Peyer's patch (tissue), 4 donors: ENCODE results near the gene PPID. TPM values are rescaled to one million over a fixed set of nuclear protein-coding genes. Genes with fewer than 3 reads are reported as not detected.
A peak's percentile ranks its signal among the peaks of the same experiment; 100 is the strongest.
"Not testable (repeated sequence)": the region's sequence is repeated elsewhere in the genome, so short reads cannot be mapped to it uniquely, and the experiment has no call there.

Experiments used
- DNase-seq, 3 donors: peaks; one replicate each; pipeline ENCODE4 v3.0.0-alpha.2; 2017 to 2019
- H3K27ac ChIP-seq, 4 donors: fragments of 200-600 bp; sonication (generic); one replicate each; pipeline ENCODE4 v1.5.1; 2016 to 2019
- H3K27me3 ChIP-seq, 2 donors: fragments of 200-600 bp; sonication (generic); one replicate each; pipeline ENCODE4 v1.5.1; 2019
- H3K36me3 ChIP-seq, 3 donors: fragments of 200-600 bp; sonication (generic); one replicate each; pipeline ENCODE4 v1.5.1; 2016 to 2019
- H3K4me1 ChIP-seq, 4 donors: fragments of 200-600 bp; sonication (generic); one replicate each; pipeline ENCODE4 v1.5.1; 2016 to 2019
- H3K4me3 ChIP-seq, 4 donors: fragments of 200-600 bp; sonication (generic); 1 replicate in 3 of 4; 2 replicates in 1 of 4; pipeline ENCODE4 v1.5.1; 2016 to 2019; ENCODE audit warnings: mild to moderate bottlenecking in 1 of 4
- H3K9me3 ChIP-seq, 4 donors: fragments of 200-600 bp; sonication (generic); one replicate each; pipeline ENCODE4 v1.5.1; 2016 to 2019; ENCODE audit warnings: mild to moderate bottlenecking in 1 of 4
- POLR2A ChIP-seq, 2 donors: fragments of 450-650 bp; IDR thresholded peaks; one replicate each; pipeline ENCODE4 v1.5.1; 2017; ENCODE audit warnings: antibody characterized with exemption in 2 of 2, mild to moderate bottlenecking in 2 of 2, moderate library complexity in 2 of 2
- total RNA-seq, 4 donors: library from RNA; depleted of rRNA; stranded (reverse); fragments of >200 nt; gene quantifications; one replicate each; pipeline ENCODE4 v1.1.0, GENCODE V29; 2016
- TF ChIP-seq, protein P1 (sequence below), 6 experiments: fragments of 450-650 bp in 4 of 6; fragments of 200-600 bp in 2 of 6; sonication (generic) in 1 of 6; IDR thresholded peaks; one replicate each; pipeline ENCODE4 v1.5.1; 2017 to 2019; ENCODE audit warnings: antibody characterized with exemption in 6 of 6, mild to moderate bottlenecking in 3 of 6, moderate library complexity in 1 of 6

The PPID gene
- total RNA-seq, 4 donors from 2014 or later, result 21.9 to 60.2 (median 28.3) TPM

DNA sequence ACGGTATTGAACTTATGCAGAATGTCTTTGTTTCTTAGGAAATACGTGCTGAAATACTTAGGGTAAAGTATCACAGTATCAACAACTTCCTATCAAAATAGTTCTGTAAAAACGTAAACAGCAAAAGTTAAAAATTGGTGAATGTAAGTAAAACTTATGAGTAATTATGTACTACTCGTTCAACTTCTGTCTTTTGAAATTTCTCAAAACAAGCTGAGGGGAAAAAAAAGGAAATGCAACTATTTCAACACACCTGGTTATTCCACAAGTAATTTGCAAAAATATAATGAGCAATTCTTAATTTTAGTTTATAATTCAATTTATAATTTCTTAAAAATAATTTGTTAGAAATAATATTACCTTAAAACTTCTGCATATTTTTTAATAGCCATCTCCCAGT, 8.3 kb downstream of the PPID start:
- no peaks in the 10 kb centered on the region for H3K4me1 ChIP-seq
- TF ChIP-seq, protein P1, sequence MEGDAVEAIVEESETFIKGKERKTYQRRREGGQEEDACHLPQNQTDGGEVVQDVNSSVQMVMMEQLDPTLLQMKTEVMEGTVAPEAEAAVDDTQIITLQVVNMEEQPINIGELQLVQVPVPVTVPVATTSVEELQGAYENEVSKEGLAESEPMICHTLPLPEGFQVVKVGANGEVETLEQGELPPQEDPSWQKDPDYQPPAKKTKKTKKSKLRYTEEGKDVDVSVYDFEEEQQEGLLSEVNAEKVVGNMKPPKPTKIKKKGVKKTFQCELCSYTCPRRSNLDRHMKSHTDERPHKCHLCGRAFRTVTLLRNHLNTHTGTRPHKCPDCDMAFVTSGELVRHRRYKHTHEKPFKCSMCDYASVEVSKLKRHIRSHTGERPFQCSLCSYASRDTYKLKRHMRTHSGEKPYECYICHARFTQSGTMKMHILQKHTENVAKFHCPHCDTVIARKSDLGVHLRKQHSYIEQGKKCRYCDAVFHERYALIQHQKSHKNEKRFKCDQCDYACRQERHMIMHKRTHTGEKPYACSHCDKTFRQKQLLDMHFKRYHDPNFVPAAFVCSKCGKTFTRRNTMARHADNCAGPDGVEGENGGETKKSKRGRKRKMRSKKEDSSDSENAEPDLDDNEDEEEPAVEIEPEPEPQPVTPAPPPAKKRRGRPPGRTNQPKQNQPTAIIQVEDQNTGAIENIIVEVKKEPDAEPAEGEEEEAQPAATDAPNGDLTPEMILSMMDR (IDR thresholded peaks at IDR 0.05), result no peak
- no peak for TF ChIP-seq POLR2A (IDR thresholded peaks at IDR 0.05)
- DNase-seq, result no peak
- no peaks in the 10 kb centered on the region for H3K27me3 ChIP-seq
- no peaks in the 10 kb centered on the region for H3K9me3 ChIP-seq
- H3K4me3 ChIP-seq, result no peak overlapping the region
- H3K27ac ChIP-seq, result no peak overlapping the region
- H3K36me3 ChIP-seq, result peaks cover 0 to 98% (median 0%) of the 10 kb centered on the region in 3 donors

DNA sequence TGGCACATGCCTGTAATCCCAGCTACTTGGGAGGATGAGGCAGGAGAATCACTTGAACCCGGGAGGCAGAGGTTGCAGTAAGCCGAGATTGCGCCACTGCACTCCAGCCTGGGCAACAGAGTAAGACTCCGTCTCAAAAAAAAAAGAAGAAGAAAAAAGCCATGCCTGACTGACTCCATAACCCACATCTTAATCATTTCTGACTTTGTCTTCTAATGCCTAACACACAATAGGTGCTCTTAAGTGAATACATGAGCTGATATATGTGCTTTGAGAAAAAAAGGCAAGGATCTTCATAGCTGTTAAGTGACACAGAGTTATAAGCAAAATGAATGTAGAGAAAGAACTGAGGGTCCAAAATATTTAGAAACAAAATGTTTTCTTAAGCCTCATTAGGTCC, 10.6 kb downstream of the PPID start:
- H3K36me3 ChIP-seq, result peaks cover 0 to 95% (median 0%) of the 10 kb centered on the region in 3 donors
- not testable (repeated sequence) for H3K9me3 ChIP-seq, H3K4me1 ChIP-seq, H3K27ac ChIP-seq, H3K27me3 ChIP-seq, DNase-seq, H3K4me3 ChIP-seq

DNA sequence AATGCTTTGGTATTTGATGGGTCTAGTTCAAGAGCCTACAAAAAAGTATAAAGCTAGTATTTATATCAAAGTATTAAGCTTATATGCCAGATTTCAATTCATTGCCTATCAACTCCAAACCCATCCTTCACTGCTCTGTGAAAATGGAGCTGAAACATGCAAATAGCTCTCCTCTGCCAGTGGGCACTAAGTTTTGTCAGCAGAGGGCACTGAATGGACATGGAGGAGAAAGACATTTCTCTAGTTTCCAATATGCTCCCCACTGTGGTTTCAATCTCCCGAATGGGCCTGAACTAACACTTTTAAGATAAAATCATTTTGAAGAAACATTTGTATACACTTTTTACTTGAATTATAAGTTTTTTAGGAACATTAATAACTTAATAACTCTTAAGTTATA, 12.4 kb downstream of the PPID start:
- H3K36me3 ChIP-seq, result peaks cover 0 to 95% (median 0%) of the 10 kb centered on the region in 3 donors
- no peak for DNase-seq

DNA sequence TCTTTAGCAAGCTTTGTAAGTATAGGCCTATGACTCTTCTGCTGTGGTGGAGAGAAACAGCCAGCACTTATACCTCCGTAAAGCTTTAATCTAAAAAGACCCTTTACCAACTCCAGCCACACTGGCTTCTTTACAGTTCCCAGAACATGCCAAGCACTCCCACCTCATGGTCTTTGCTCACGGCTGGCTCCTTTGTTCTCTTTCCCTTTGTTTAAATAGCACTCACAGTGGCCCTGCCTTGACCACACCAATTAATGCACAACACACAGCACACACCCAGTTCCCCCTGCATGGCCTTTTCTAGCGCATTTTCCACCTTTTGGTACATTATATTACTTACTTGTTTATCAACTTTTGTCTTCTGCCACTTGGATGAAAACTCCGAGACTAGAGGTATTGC, 18.9 kb downstream of the PPID start:
- DNase-seq, result no peak
- no peaks in the 10 kb centered on the region for H3K4me1 ChIP-seq
- no peaks in the 10 kb centered on the region for H3K9me3 ChIP-seq
- TF ChIP-seq, protein P1 (IDR thresholded peaks at IDR 0.05), result no peak
- no peak for TF ChIP-seq POLR2A (IDR thresholded peaks at IDR 0.05)
- H3K36me3 ChIP-seq, result peaks cover 0 to 52% (median 0%) of the 10 kb centered on the region in 3 donors
- H3K27me3 ChIP-seq, result no peaks in the 10 kb centered on the region
- no peak overlapping the region for H3K27ac ChIP-seq
- H3K4me3 ChIP-seq, result no peak overlapping the region

More for the DNA sequence above, 12.4 kb downstream of the PPID start:
- Histone ChIP-seq H3K27me3 (no peaks in the 10 kb centered on the region), H3K4me3 (no peak overlapping the region), H3K27ac (no peak overlapping the region), H3K9me3 (no peaks in the 10 kb centered on the region), H3K4me1 (no peaks in the 10 kb centered on the region)
- TF ChIP-seq POLR2A (IDR thresholded peaks at IDR 0.05), result no peak
- TF ChIP-seq, protein P1 (IDR thresholded peaks at IDR 0.05), result peak in 1 of 6 experiments; percentile 5

DNA sequence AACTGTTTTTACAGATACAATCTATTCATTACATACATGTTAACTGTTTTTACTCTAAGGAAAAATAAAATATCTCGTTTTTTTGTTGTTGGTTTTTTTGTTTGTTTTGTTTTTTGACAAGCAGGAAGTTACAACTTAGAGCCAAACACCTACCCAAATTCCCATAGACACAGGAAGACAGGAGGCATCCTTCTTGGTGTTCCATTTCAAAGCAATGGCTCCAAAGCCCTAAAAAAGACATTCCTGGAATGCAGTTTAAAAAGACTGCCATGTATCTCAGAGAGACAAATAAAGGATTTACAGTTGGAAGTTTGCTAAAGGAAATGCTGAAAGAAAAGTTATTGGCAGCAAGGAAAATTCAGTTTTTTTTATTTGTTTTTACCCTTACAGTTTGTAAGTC, 34.4 kb downstream of the PPID start:
- Histone ChIP-seq H3K27me3 (no peaks in the 10 kb centered on the region), H3K4me3 (no peak overlapping the region), H3K27ac (no peak overlapping the region), H3K9me3 (no peaks in the 10 kb centered on the region), H3K4me1 (no peaks in the 10 kb centered on the region), H3K36me3 (peaks cover 0 to 15% (median 0%) of the 10 kb centered on the region in 3 donors)
- no peak for DNase-seq
- no peak for TF ChIP-seq POLR2A (IDR thresholded peaks at IDR 0.05)
- TF ChIP-seq, protein P1 (IDR thresholded peaks at IDR 0.05), result no peak

DNA sequence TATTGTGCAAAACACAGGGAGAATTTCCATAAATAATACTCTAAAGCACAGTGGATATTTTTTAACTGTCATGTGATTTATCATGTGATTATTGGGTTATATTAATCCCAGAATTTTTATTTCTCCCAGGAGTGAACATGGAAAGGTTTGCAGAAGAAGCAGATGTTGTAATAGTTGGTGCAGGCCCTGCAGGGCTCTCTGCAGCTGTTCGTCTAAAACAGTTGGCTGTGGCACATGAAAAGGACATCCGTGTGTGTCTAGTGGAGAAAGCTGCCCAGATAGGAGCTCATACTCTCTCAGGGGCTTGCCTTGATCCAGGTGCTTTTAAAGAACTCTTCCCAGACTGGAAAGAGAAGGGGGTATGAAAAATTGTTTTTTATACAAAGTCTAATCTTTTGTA, 41.1 kb downstream of the PPID start:
- peaks cover 0 to 19% (median 0%) of the 10 kb centered on the region in 3 donors for H3K36me3 ChIP-seq
- no peaks in the 10 kb centered on the region for H3K9me3 ChIP-seq
- TF ChIP-seq, protein P1 (IDR thresholded peaks at IDR 0.05), result no peak
- TF ChIP-seq POLR2A (IDR thresholded peaks at IDR 0.05), result no peak
- no peak overlapping the region for H3K27ac ChIP-seq
- no peaks in the 10 kb centered on the region for H3K27me3 ChIP-seq
- no peak for DNase-seq
- peaks cover 0 to 2% (median 0%) of the 10 kb centered on the region in 4 donors for H3K4me1 ChIP-seq
- no peak overlapping the region for H3K4me3 ChIP-seq
